ENCODE measurements around the gene KCNMA1. TPM values are rescaled to one million over a fixed set of nuclear protein-coding genes. Genes with fewer than 3 reads are reported as not detected.

The KCNMA1 gene
- total RNA-seq, 4 donors from 2014 or later, result 4.6 to 10.5 (median 7.8) TPM

- no peak overlapping the region for H3K27ac ChIP-seq
- 63% methylated on average over 4 of the region's 4 CpGs for WGBS
- H3K36me3 ChIP-seq, result no peaks in the 10 kb centered on the region
- no peaks in the 10 kb centered on the region for H3K4me1 ChIP-seq
- TF ChIP-seq CTCF (IDR thresholded peaks at IDR 0.05) (no peak), EP300 (IDR thresholded peaks at IDR 0.05) (no peak), POLR2AphosphoS5 (IDR thresholded peaks at IDR 0.05) (no peak), POLR2A (IDR thresholded peaks at IDR 0.05) (no peak)
- DNase-seq (ENCODE audit: low spot score in 2 of 2), result no peak
- H3K27me3 ChIP-seq, result peaks cover 17% of the 10 kb centered on the region
- H3K4me3 ChIP-seq, result no peak overlapping the region
- no peaks in the 10 kb centered on the region for H3K9me3 ChIP-seq
These were observed 37.7 kb upstream of the KCNMA1 start for GRCh38 chr10:77675347-77675746.

GRCh38 chr10:77673515-77674140 lies 36.0 kb upstream of the KCNMA1 start:
- no peaks in the 10 kb centered on the region for H3K36me3 ChIP-seq
- peaks cover 13% of the 10 kb centered on the region for H3K27me3 ChIP-seq
- H3K4me3 ChIP-seq, result no peak overlapping the region
- DNase-seq (ENCODE audit: low spot score in 2 of 2), result no peak
- H3K9me3 ChIP-seq, result no peaks in the 10 kb centered on the region
- H3K27ac ChIP-seq, result no peak overlapping the region
- no peak for TF ChIP-seq POLR2AphosphoS5 (IDR thresholded peaks at IDR 0.05)
- no peak for TF ChIP-seq EP300 (IDR thresholded peaks at IDR 0.05)
- no peak for TF ChIP-seq CTCF (IDR thresholded peaks at IDR 0.05)
- no peak for TF ChIP-seq POLR2A (IDR thresholded peaks at IDR 0.05)
- WGBS, result 84% methylated on average over 6 of the region's 6 CpGs
- H3K4me1 ChIP-seq, result no peaks in the 10 kb centered on the region

- WGBS, result 90% methylated on average over 2 of the region's 2 CpGs
- Histone ChIP-seq H3K27ac (no peak overlapping the region), H3K27me3 (peaks cover 13% of the 10 kb centered on the region), H3K36me3 (no peaks in the 10 kb centered on the region), H3K4me1 (no peaks in the 10 kb centered on the region), H3K4me3 (no peak overlapping the region), H3K9me3 (no peaks in the 10 kb centered on the region)
- DNase-seq (ENCODE audit: low spot score in 2 of 2), result no peak
- TF ChIP-seq POLR2AphosphoS5 (IDR thresholded peaks at IDR 0.05) (no peak), EP300 (IDR thresholded peaks at IDR 0.05) (no peak), CTCF (IDR thresholded peaks at IDR 0.05) (no peak), POLR2A (IDR thresholded peaks at IDR 0.05) (no peak)
These were observed 35.5 kb upstream of the KCNMA1 start for GRCh38 chr10:77673101-77673500.

- peaks cover 17% of the 10 kb centered on the region for H3K27me3 ChIP-seq
- H3K4me3 ChIP-seq, result no peak overlapping the region
- TF ChIP-seq POLR2A (IDR thresholded peaks at IDR 0.05) (no peak), EP300 (IDR thresholded peaks at IDR 0.05) (no peak), CTCF (IDR thresholded peaks at IDR 0.05) (no peak), POLR2AphosphoS5 (IDR thresholded peaks at IDR 0.05) (no peak)
- H3K9me3 ChIP-seq, result no peaks in the 10 kb centered on the region
- no peaks in the 10 kb centered on the region for H3K4me1 ChIP-seq
- no peak overlapping the region for H3K27ac ChIP-seq
- WGBS, result 77% methylated on average over 10 of the region's 10 CpGs
- DNase-seq (ENCODE audit: low spot score in 2 of 2), result no peak
- no peaks in the 10 kb centered on the region for H3K36me3 ChIP-seq
These were observed 34.1 kb upstream of the KCNMA1 start for GRCh38 chr10:77671594-77672252.

GRCh38 chr10:77670817-77671443 lies 33.3 kb upstream of the KCNMA1 start:
- no peaks in the 10 kb centered on the region for H3K4me1 ChIP-seq
- 61% methylated on average over 5 of the region's 5 CpGs for WGBS
- no peaks in the 10 kb centered on the region for H3K36me3 ChIP-seq
- H3K27ac ChIP-seq, result no peak overlapping the region
- H3K27me3 ChIP-seq, result peaks cover 18% of the 10 kb centered on the region
- no peak for TF ChIP-seq POLR2A (IDR thresholded peaks at IDR 0.05)
- no peak for TF ChIP-seq EP300 (IDR thresholded peaks at IDR 0.05)
- no peak for TF ChIP-seq POLR2AphosphoS5 (IDR thresholded peaks at IDR 0.05)
- TF ChIP-seq CTCF (IDR thresholded peaks at IDR 0.05), result no peak
- H3K4me3 ChIP-seq, result no peak overlapping the region
- DNase-seq (ENCODE audit: low spot score in 2 of 2), result no peak
- no peaks in the 10 kb centered on the region for H3K9me3 ChIP-seq
